CD4-positive, alpha-beta T cell treated with Interleukin-4 for 1 hour (primary cell): Measurements from ENCODE around the gene MAMSTR.
"Not testable (repeated sequence)": the region's sequence is repeated elsewhere in the genome, so short reads cannot be mapped to it uniquely, and the experiment has no call there.

Experiments
- DNase-seq, 2 donors: peaks; one replicate each; pipeline ENCODE4 v3.0.0-alpha.2; 2020 to 2022

MAMSTR gene

GRCh38 chr19:48719263-48720171 is at the start of gene MAMSTR:
TSS of gene MAMSTR (minus strand) at chr19:48719725. CDS start at chr19:48719031, 694 bp downstream.
- no peak for DNase-seq

GRCh38 chr19:48768994-48769713 is 49.6 kb upstream of the MAMSTR start:
- DNase-seq = no peak

- DNase-seq = not testable (repeated sequence)
Observed at GRCh38 chr19:48768171-48768753, 48.7 kb upstream of the MAMSTR start.

GRCh38 chr19:48765816-48766215 is 46.3 kb upstream of the MAMSTR start:
- DNase-seq = not testable (repeated sequence)

- DNase-seq = no peak
Observed at GRCh38 chr19:48760504-48761205, 41.1 kb upstream of the MAMSTR start.

GRCh38 chr19:48757741-48758144 is 38.2 kb upstream of the MAMSTR start:
- no peak for DNase-seq

GRCh38 chr19:48757089-48757675 is 37.7 kb upstream of the MAMSTR start:
- no peak for DNase-seq

GRCh38 chr19:48756686-48757085 is 37.2 kb upstream of the MAMSTR start:
- DNase-seq = no peak

- no peak for DNase-seq
Observed at GRCh38 chr19:48756212-48756611, 36.7 kb upstream of the MAMSTR start.

GRCh38 chr19:48755787-48756186 is 36.3 kb upstream of the MAMSTR start:
- DNase-seq = no peak

GRCh38 chr19:48755084-48755641 is 35.6 kb upstream of the MAMSTR start, which contains the start of gene FGF21:
TSS of gene FGF21 (plus strand) at chr19:48755524. CDS start at chr19:48756237, 713 bp downstream.
- DNase-seq = no peak

GRCh38 chr19:48752496-48753365 is 33.2 kb upstream of the MAMSTR start, which contains the start of gene FUT1:
TSS of gene FUT1 (minus strand) at chr19:48752641. CDS start at chr19:48751281, 1,360 bp downstream.
- DNase-seq = peak in 1 of 2 donors; percentile 40

- DNase-seq = no peak
Observed at GRCh38 chr19:48751845-48752495, 32.4 kb upstream of the MAMSTR start.

- no peak for DNase-seq
Observed at GRCh38 chr19:48750771-48751504, 31.4 kb upstream of the MAMSTR start.

GRCh38 chr19:48750351-48750750 is 30.8 kb upstream of the MAMSTR start:
- no peak for DNase-seq

- DNase-seq = no peak
Observed at GRCh38 chr19:48749571-48750198, 30.2 kb upstream of the MAMSTR start.

GRCh38 chr19:48746738-48747575 is 27.4 kb upstream of the MAMSTR start, which contains the start of gene IZUMO1:
TSS of gene IZUMO1 (minus strand) at chr19:48746909. CDS start at chr19:48745859, 1,050 bp downstream.
- DNase-seq = peak; percentile 67 to 68

GRCh38 chr19:48746110-48746509 is 26.6 kb upstream of the MAMSTR start:
- DNase-seq = no peak
